Astrocyte of the hippocampus (primary cell): ENCODE results near the gene GALNT6.

Experiments used
- DNase-seq: peaks from one replicate; pipeline ENCODE4 v3.0.0; 2011; ENCODE audit warnings: low read depth, low spot score

The GALNT6 gene

GRCh38 chr12:51405801-51406207 lies 14.6 kb upstream of the GALNT6 start:
- no peak for DNase-seq

GRCh38 chr12:51404627-51405026 lies 13.4 kb upstream of the GALNT6 start:
- no peak for DNase-seq

GRCh38 chr12:51403681-51404136 lies 12.5 kb upstream of the GALNT6 start:
- DNase-seq, result no peak

- peak; percentile 45 for DNase-seq
These were observed 12.0 kb upstream of the GALNT6 start for GRCh38 chr12:51403159-51403558.

GRCh38 chr12:51401900-51402299 lies 10.7 kb upstream of the GALNT6 start:
- DNase-seq, result no peak

GRCh38 chr12:51401486-51401885 lies 10.3 kb upstream of the GALNT6 start:
- no peak for DNase-seq

GRCh38 chr12:51401020-51401419 lies 9.8 kb upstream of the GALNT6 start:
- DNase-seq, result no peak

- no peak for DNase-seq
These were observed 8.7 kb upstream of the GALNT6 start for GRCh38 chr12:51399891-51400290.

- no peak for DNase-seq
These were observed 6.5 kb upstream of the GALNT6 start for GRCh38 chr12:51397670-51398069.

- no peak for DNase-seq
These were observed 4.4 kb upstream of the GALNT6 start for GRCh38 chr12:51395283-51396230.

GRCh38 chr12:51393676-51394545 lies 2.7 kb upstream of the GALNT6 start:
- DNase-seq, result peak; percentile 66

- peak; percentile 39 for DNase-seq
These were observed 1.5 kb upstream of the GALNT6 start for GRCh38 chr12:51392556-51393237.

- peak; percentile 35 for DNase-seq
These were observed 319 bp downstream of the GALNT6 start for GRCh38 chr12:51390891-51391282.

- no peak for DNase-seq
These were observed 749 bp downstream of the GALNT6 start for GRCh38 chr12:51390457-51390856.

GRCh38 chr12:51389302-51389999 lies 1.8 kb downstream of the GALNT6 start:
- peak; percentile 45 for DNase-seq

- no peak for DNase-seq
These were observed 2.4 kb downstream of the GALNT6 start for GRCh38 chr12:51388846-51389245.

GRCh38 chr12:51388069-51388799 lies 3.0 kb downstream of the GALNT6 start:
- DNase-seq, result peak; percentile 38

- no peak for DNase-seq
These were observed 4.9 kb downstream of the GALNT6 start for GRCh38 chr12:51386351-51386750.

- no peak for DNase-seq
These were observed 7.8 kb downstream of the GALNT6 start for GRCh38 chr12:51383269-51383905.

GRCh38 chr12:51382173-51382572 lies 9.0 kb downstream of the GALNT6 start:
- no peak for DNase-seq
